OCI-LY7 (cell line): ENCODE measurements around the gene TAS2R39.

Source experiments
- CTCF ChIP-seq: fragments of 200-600 bp; sonication (generic); conservative IDR thresholded peaks from 2 replicates; pipeline ENCODE4 v1.5.1; 2014; ENCODE audit warnings: mild to moderate bottlenecking, antibody characterized with exemption, low read length, moderate library complexity, mixed read lengths
- EZH2phosphoT487 ChIP-seq: fragments of 200-600 bp; sonication (generic); IDR thresholded peaks from 2 replicates; pipeline ENCODE4 v1.6.1; 2018; ENCODE audit warnings: low read depth, borderline replicate concordance, mild to moderate bottlenecking, mixed run types, antibody characterized with exemption, low read length, moderate library complexity, mixed read lengths

DNA sequence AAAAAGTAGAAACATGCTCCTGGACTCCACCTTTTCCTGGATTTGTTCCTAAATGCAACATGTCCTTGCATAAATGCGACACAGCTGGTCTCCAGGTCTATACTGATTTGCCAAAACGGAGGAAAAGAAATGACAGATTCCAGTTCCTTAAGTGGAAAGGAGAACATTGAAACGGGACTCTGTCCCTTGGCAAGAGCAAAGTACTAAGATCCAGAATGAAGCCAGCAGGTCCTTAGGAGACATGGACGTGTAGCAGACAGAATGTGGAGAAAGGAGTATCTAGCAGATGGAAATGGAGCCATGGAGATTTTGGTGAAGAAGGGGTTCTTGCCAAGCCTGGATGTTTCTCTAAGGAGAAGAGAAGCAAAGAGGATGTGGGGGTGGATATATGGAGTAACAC is 35.2 kb upstream of the TAS2R39 start:
- TF ChIP-seq CTCF (no peak), EZH2phosphoT487 (no peak)
